B cell (primary cell): ENCODE measurements around the gene CHAF1B. TPM values are rescaled to one million over a fixed set of nuclear protein-coding genes. Genes with fewer than 3 reads are reported as not detected.

Source experiments
- ATAC-seq: fragments of 200-7000 bp; cut with Tn5 transposase; one replicate; pipeline ENCODE4 v1.10.0; 2021; ENCODE audit warnings: low read depth, mild to moderate bottlenecking, moderate number of reproducible peaks, moderate library complexity
- CTCF ChIA-PET: fragments of 350-600 bp; sonication (Branson Sonifier 250); formaldehyde crosslinking; loops from one replicate; lab custom pipeline; 2021; ENCODE audit warnings: antibody characterized with exemption, inconsistent platforms; lab: Charles Lee
- POLR2A ChIA-PET: fragments of 350-600 bp; sonication (Branson Sonifier 250); formaldehyde crosslinking; loops from one replicate; lab custom pipeline; 2021; ENCODE audit warnings: antibody characterized with exemption; lab: Charles Lee
- DNase-seq: peaks from one replicate; pipeline ENCODE4 v3.0.0; 2013
- H2AFZ ChIP-seq: 2 replicates; pipeline ENCODE4 v1.6.1; 2012; ENCODE audit warnings: mild to moderate bottlenecking, low read depth, low read length; ENCODE audit not compliant: insufficient read depth, poor library complexity, severe bottlenecking
- H3K27ac ChIP-seq, 2 donors: 1 replicate in 1 of 2; 2 replicates in 1 of 2; pipeline ENCODE4 v1.5.1; 2012 to 2013; ENCODE audit warnings: low read length in 2 of 2, mild to moderate bottlenecking in 2 of 2, moderate library complexity in 1 of 2
- H3K27me3 ChIP-seq, 4 experiments: fragments of 200-600 bp in 1 of 4; sonication (generic) in 1 of 4; replicated peaks in 1 of 4; 1 replicate in 2 of 4; 2 replicates in 2 of 4; pipeline versions ENCODE4 v1.6.1 to v1.7.0; 2013 to 2016; ENCODE audit warnings: low read length in 3 of 4, mild to moderate bottlenecking in 2 of 4, mixed read lengths in 1 of 4, moderate library complexity in 1 of 4; ENCODE audit not compliant: insufficient read depth in 4 of 4, control insufficient read depth in 3 of 4; ENCODE audit errors: control extremely low read depth in 1 of 4
- H3K36me3 ChIP-seq, 2 experiments: replicated peaks in 1 of 2; 1 replicate in 1 of 2; 2 replicates in 1 of 2; pipeline versions ENCODE4 v1.6.1 to v1.7.1; 2013; ENCODE audit warnings: low read length in 1 of 2; ENCODE audit not compliant: insufficient read depth in 2 of 2, control insufficient read depth in 1 of 2; ENCODE audit errors: control extremely low read depth in 1 of 2, extremely low read depth in 1 of 2
- H3K4me1 ChIP-seq, 2 donors: fragments of 200-600 bp in 1 of 2; sonication (generic) in 1 of 2; 1 replicate in 1 of 2; 2 replicates in 1 of 2; pipeline versions ENCODE4 v1.5.1 to v1.6.1; 2013 to 2017; ENCODE audit warnings: low read length in 2 of 2; ENCODE audit not compliant: control insufficient read depth in 2 of 2, insufficient read depth in 2 of 2
- H3K4me2 ChIP-seq: replicated peaks from 2 replicates; pipeline ENCODE3; 2012; ENCODE audit warnings: mild to moderate bottlenecking, low read depth, low read length; ENCODE audit not compliant: poor library complexity, severe bottlenecking
- H3K4me3 ChIP-seq, 5 experiments: fragments of 200-600 bp in 1 of 5; sonication (generic) in 1 of 5; 1 replicate in 3 of 5; 2 replicates in 2 of 5; pipeline versions ENCODE4 v1.5.1 to v1.7.0; 2011 to 2016; ENCODE audit warnings: low read length in 4 of 5, mild to moderate bottlenecking in 4 of 5, low read depth in 2 of 5, control low read depth in 1 of 5, moderate library complexity in 1 of 5; ENCODE audit not compliant: insufficient read depth in 1 of 5; ENCODE audit errors: control extremely low read depth in 1 of 5, extremely low read depth in 1 of 5
- H3K79me2 ChIP-seq: fragments of 200-600 bp; sonication (generic); one replicate; pipeline ENCODE4 v1.6.0; 2016; ENCODE audit warnings: low read length; ENCODE audit not compliant: control insufficient read depth, insufficient read depth
- H3K9ac ChIP-seq: fragments of 200-600 bp; sonication (generic); 2 replicates; pipeline ENCODE4 v1.6.1; 2017; ENCODE audit warnings: mild to moderate bottlenecking, low read length, moderate library complexity
- H3K9me3 ChIP-seq, 3 donors: one replicate each; pipeline versions ENCODE4 v1.6.1 to v1.7.1; 2013; ENCODE audit warnings: low read length in 2 of 3; ENCODE audit not compliant: control insufficient read depth in 2 of 3, insufficient read depth in 1 of 3; ENCODE audit errors: control extremely low read depth in 1 of 3
- H4K20me1 ChIP-seq: 2 replicates; pipeline ENCODE4 v1.6.0; 2012; ENCODE audit warnings: mild to moderate bottlenecking, low read length; ENCODE audit not compliant: insufficient read depth, control insufficient read depth, poor library complexity, severe bottlenecking
- H3K27ac Mint-ChIP-seq: one replicate; pipeline ENCODE4 v1.8.0; 2021; ENCODE audit warnings: mixed read lengths
- H3K27me3 Mint-ChIP-seq: one replicate; pipeline ENCODE4 v1.8.0; 2021; ENCODE audit warnings: mixed read lengths
- H3K4me1 Mint-ChIP-seq: one replicate; pipeline ENCODE4 v1.8.0; 2021; ENCODE audit warnings: mixed read lengths
- H3K4me3 Mint-ChIP-seq: one replicate; pipeline ENCODE4 v1.8.0; 2021; ENCODE audit warnings: mixed read lengths
- H3K9me3 Mint-ChIP-seq: one replicate; pipeline ENCODE4 v1.8.0; 2022; ENCODE audit warnings: mixed read lengths; ENCODE audit not compliant: insufficient read depth
- CTCF ChIP-seq: fragments of 200-600 bp; IDR thresholded peaks from one replicate; pipeline ENCODE4 v1.8.0; 2022; ENCODE audit warnings: antibody characterized with exemption, mild to moderate bottlenecking
- EZH2 ChIP-seq: IDR thresholded peaks from 2 replicates; pipeline ENCODE4 v1.6.1; 2012; ENCODE audit warnings: borderline replicate concordance, low read depth, mild to moderate bottlenecking, moderate library complexity, low read length; ENCODE audit not compliant: insufficient read depth, poor library complexity, severe bottlenecking
- WGBS: methylation state at CpG from one replicate; pipeline ENCODE4 v1.1.5; 2013; ENCODE audit warnings: missing lambda C conversion rate; ENCODE audit not compliant: insufficient coverage; 5-methylcytosine and 5-hydroxymethylcytosine counted together
- intact Hi-C: fragments of 100-400 bp; cut with micrococcal nuclease; formaldehyde crosslinking; loops from one replicate; pipeline ENCODE4 v1.10.0; 2022
- polyA plus RNA-seq: library from polyadenylated mRNA; depleted of rRNA; stranded (reverse); fragments of >200 nt; gene quantifications from 2 replicates; pipeline ENCODE4 v1.2.3, GENCODE V29; 2012
- total RNA-seq, 2 donors: library from RNA; stranded (reverse); fragments of 120-200 nt in 1 of 2; gene quantifications; 1 replicate in 1 of 2; 2 replicates in 1 of 2; pipeline versions ENCODE4 v1.2.3 to v1.2.4, GENCODE V29; 2013 to 2022

The CHAF1B gene
- total and polyA plus RNA-seq, 2 donors (not counting 1 experiment from before 2014, with no cell fraction given): 1.1 to 1.9 TPM

GRCh38 chr21:36433059-36433709 lies 48.0 kb downstream of the CHAF1B start:
- H2AFZ ChIP-seq: no peak overlapping the region
- H3K4me2 ChIP-seq: no peak overlapping the region
- Mint-ChIP-seq H3K27ac (no peak overlapping the region), H3K4me1 (peaks cover 20% of the 10 kb centered on the region), H3K9me3 (peaks cover 2% of the 10 kb centered on the region), H3K4me3 (no peak overlapping the region), H3K27me3 (peaks cover 36% of the 10 kb centered on the region)
- 100% methylated on average over 4 of the region's 7 CpGs for WGBS
- peaks cover 0 to 22% (median 5%) of the 10 kb centered on the region in 4 experiments for H3K27me3 ChIP-seq
- no peak overlapping the region for H3K4me3 ChIP-seq
- H3K36me3 ChIP-seq: no peaks in the 10 kb centered on the region
- H3K4me1 ChIP-seq: peaks cover 12 to 13% of the 10 kb centered on the region in 2 donors
- ChIA-PET CTCF (no interaction called here), POLR2A (no interaction called here)
- ATAC-seq: no peak
- no peak overlapping the region for H3K9ac ChIP-seq
- H4K20me1 ChIP-seq: no peaks in the 10 kb centered on the region
- intact Hi-C loops: no loop called here
- H3K9me3 ChIP-seq: peaks cover 0 to 4% (median 0%) of the 10 kb centered on the region in 3 donors
- no peak for TF ChIP-seq CTCF
- no peak for TF ChIP-seq EZH2
- DNase-seq: no peak
- H3K27ac ChIP-seq: no peak overlapping the region
- H3K79me2 ChIP-seq: no peaks in the 10 kb centered on the region

- no peak for TF ChIP-seq CTCF
- no peak for TF ChIP-seq EZH2
- Mint-ChIP-seq H3K4me1 (peaks cover 14% of the 10 kb centered on the region), H3K27ac (no peak overlapping the region), H3K9me3 (peaks cover 2% of the 10 kb centered on the region), H3K4me3 (no peak overlapping the region), H3K27me3 (peaks cover 31% of the 10 kb centered on the region)
- Histone ChIP-seq H3K4me3 (no peak overlapping the region), H3K9me3 (peaks cover 0 to 4% (median 0%) of the 10 kb centered on the region in 3 donors), H3K27ac (no peak overlapping the region), H3K4me2 (no peak overlapping the region), H3K36me3 (no peaks in the 10 kb centered on the region), H3K4me1 (peaks cover 12 to 13% of the 10 kb centered on the region in 2 donors), H3K9ac (no peak overlapping the region), H3K27me3 (peaks cover 0 to 22% (median 5%) of the 10 kb centered on the region in 4 experiments), H3K79me2 (no peaks in the 10 kb centered on the region), H4K20me1 (no peaks in the 10 kb centered on the region), H2AFZ (no peak overlapping the region)
- no peak for DNase-seq
- POLR2A ChIA-PET: no interaction called here
- CTCF ChIA-PET: no interaction called here
- intact Hi-C loops: no loop called here
- WGBS: 97% methylated on average over 4 of the region's 6 CpGs
- ATAC-seq: no peak
Measured at GRCh38 chr21:36434144-36434543, 49.0 kb downstream of the CHAF1B start.
